ENCODE results near the gene UBC.

DNA sequence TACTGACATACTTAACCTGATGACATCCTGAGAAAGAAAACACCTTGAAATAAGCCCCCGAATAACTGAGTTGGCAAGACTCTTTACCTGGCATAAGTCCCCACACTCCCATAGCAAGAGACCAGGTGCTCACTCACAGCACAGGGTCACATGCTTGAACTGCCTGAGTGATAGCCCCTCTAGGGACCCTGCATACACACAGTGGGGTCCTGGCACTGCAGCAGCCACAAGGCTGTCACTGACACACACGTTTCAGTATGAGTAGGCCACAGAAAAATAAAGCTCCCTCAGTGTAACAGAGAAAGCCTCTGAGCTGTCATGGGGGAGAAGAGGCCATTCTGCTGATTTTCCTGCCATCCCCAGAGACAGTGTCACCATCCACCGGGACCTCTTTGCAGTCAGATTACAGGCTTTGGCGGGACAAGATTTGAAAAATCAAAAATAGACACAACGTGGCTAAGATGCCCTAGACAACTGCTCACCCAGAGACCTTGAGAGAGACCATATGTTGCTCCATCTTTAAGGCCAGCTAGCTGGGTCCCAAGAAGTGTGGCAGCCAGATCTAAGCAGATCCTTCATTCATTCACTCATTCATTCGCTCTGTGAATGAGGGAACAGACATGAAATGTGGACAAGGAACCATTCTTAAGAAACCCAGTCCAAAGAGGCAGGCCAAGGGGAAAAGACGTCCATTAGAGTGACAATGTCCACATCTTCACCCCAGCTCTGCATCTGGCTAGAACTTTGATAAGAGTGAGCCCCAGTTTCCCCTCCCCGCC is 52.4 kb downstream of the UBC start:
- no peak for TF ChIP-seq EP300 (IDR thresholded peaks at IDR 0.05)
- TF ChIP-seq CTCF (IDR thresholded peaks at IDR 0.05) = no peak
- TF ChIP-seq POLR2A (IDR thresholded peaks at IDR 0.05) = no peak

Data from tibial nerve (tissue), 4 donors.